K562 (cell line): Measurements from ENCODE around the gene MAML1. TPM values are rescaled to one million over a fixed set of nuclear protein-coding genes. Genes with fewer than 3 reads are reported as not detected.

Experiments
- ATAC-seq: fragments of 200-7000 bp; cut with Tn5 transposase; 3 replicates; pipeline ENCODE4 v1.9.1; 2020; ENCODE audit warnings: moderate library complexity
- BruUV-seq: library from RNA; stranded (reverse); fragments of 400-500 nt; replicated peaks from 2 replicates; lab custom pipeline; 2021; lab: Mats Ljungman, UMichigan
- CTCF ChIA-PET: fragments of 300-600 bp; formaldehyde crosslinking; extraction: SDS; loops from one replicate; lab custom pipeline; 2021; ENCODE audit warnings: low intra/inter-chr PET ratio; lab: Yijun Ruan, JAX
- POLR2A ChIA-PET: fragments of 300-600, 350-650 bp; sonication (Branson Sonifier 250); formaldehyde crosslinking; extraction: SDS; loops from one replicate; lab custom pipeline; 2021; ENCODE audit warnings: antibody characterized with exemption, inconsistent platforms; lab: Yijun Ruan, JAX
- DNase-seq, 4 experiments: peaks; one replicate each; pipeline versions ENCODE4 v3.0.0 to v3.0.0-alpha.2; 2011 to 2018; ENCODE audit warnings: low spot score in 3 of 4, mixed read lengths in 3 of 4; ENCODE audit errors: extremely low read depth in 1 of 4
- FAIRE-seq: peaks from 2 replicates; lab custom pipeline; 2011; peaks lifted over from hg19 to GRCh38; lab: Jason Lieb, UNC
- H2AFZ ChIP-seq: 2 replicates; pipeline ENCODE4 v1.6.0; 2011; ENCODE audit warnings: low read depth, low read length, control low read depth, inconsistent platforms
- H3K27ac ChIP-seq: fragments of 200-600 bp; 3 replicates; pipeline ENCODE4 v1.8.0; 2011; ENCODE audit warnings: low read depth, mild to moderate bottlenecking, control low read depth, inconsistent platforms, low read length, moderate library complexity, mixed read lengths; ENCODE audit errors: extremely low read depth
- H3K27me3 ChIP-seq, 2 experiments: fragments of 300-600 bp in 1 of 2; 2 replicates in 1 of 2; 3 replicates in 1 of 2; pipeline versions ENCODE4 v1.6.0 to v1.8.0; 2011; ENCODE audit warnings: inconsistent platforms in 2 of 2, low read length in 2 of 2, mild to moderate bottlenecking in 1 of 2, mixed read lengths in 1 of 2, moderate library complexity in 1 of 2; ENCODE audit not compliant: control insufficient read depth in 2 of 2, insufficient read depth in 2 of 2
- H3K36me3 ChIP-seq: fragments of 300-600 bp; 3 replicates; pipeline ENCODE4 v1.8.0; 2011; ENCODE audit warnings: mild to moderate bottlenecking, low read length, inconsistent platforms; ENCODE audit not compliant: control insufficient read depth, insufficient read depth
- H3K4me1 ChIP-seq, 2 experiments: fragments of 200-600 bp in 1 of 2; replicated peaks in 1 of 2; 2 replicates in 1 of 2; 3 replicates in 1 of 2; pipeline versions ENCODE4 v1.5.1 to v1.8.0; 2011; ENCODE audit warnings: inconsistent platforms in 2 of 2, low read length in 2 of 2, mild to moderate bottlenecking in 1 of 2, mixed read lengths in 1 of 2, moderate library complexity in 1 of 2; ENCODE audit not compliant: control insufficient read depth in 2 of 2, insufficient read depth in 2 of 2
- H3K4me2 ChIP-seq: 2 replicates; pipeline ENCODE4 v1.6.1; 2011; ENCODE audit warnings: low read length, control low read depth, inconsistent platforms, mixed read lengths; ENCODE audit not compliant: insufficient read depth
- H3K4me3 ChIP-seq: fragments of 200-600 bp; sonication (generic), shearing (Covaris generic); 2 replicates; pipeline ENCODE4 v1.5.1; 2016; ENCODE audit warnings: control low read depth, inconsistent platforms
- H3K79me2 ChIP-seq: fragments of 200-600 bp; 3 replicates; pipeline ENCODE4 v1.8.0; 2011; ENCODE audit warnings: low read length, inconsistent platforms; ENCODE audit not compliant: control insufficient read depth, insufficient read depth
- H3K9ac ChIP-seq, 2 experiments: 2 replicates each; pipeline versions ENCODE4 v1.6.0 to v1.6.1; 2011; ENCODE audit warnings: low read depth in 2 of 2, low read length in 2 of 2, control low read depth in 1 of 2, inconsistent platforms in 1 of 2, mild to moderate bottlenecking in 1 of 2, mixed read lengths in 1 of 2; ENCODE audit not compliant: insufficient read depth in 1 of 2
- H3K9me1 ChIP-seq: one replicate; pipeline ENCODE4 v1.6.0; 2011; ENCODE audit warnings: inconsistent platforms, mild to moderate bottlenecking, low read length, moderate library complexity; ENCODE audit not compliant: control insufficient read depth, insufficient read depth
- H3K9me3 ChIP-seq: replicated peaks from 2 replicates; pipeline ENCODE4 v1.5.1; 2011; ENCODE audit warnings: low read depth, low read length, inconsistent platforms; ENCODE audit not compliant: control insufficient read depth, insufficient read depth
- H4K20me1 ChIP-seq: replicated peaks from 2 replicates; pipeline ENCODE4 v1.6.1; 2011; ENCODE audit warnings: low read length, inconsistent platforms, mixed read lengths; ENCODE audit not compliant: control insufficient read depth, insufficient read depth
- C11orf30 ChIP-seq: fragments of 450-650 bp; IDR thresholded peaks from 2 replicates; pipeline ENCODE4 v1.6.1; 2016; ENCODE audit warnings: low read depth, mild to moderate bottlenecking
- CHD2 ChIP-seq: IDR thresholded peaks from 2 replicates; pipeline ENCODE4 v1.6.1; 2011; ENCODE audit warnings: low read depth, low read length
- E2F1 ChIP-seq: sonication (generic); formaldehyde crosslinking; IDR thresholded peaks from 2 replicates; pipeline ENCODE4 v1.8.1; 2023; ENCODE audit warnings: mild to moderate bottlenecking, missing genetic modification reagents, moderate library complexity
- HDAC8 ChIP-seq: fragments of 450-650 bp; IDR thresholded peaks from 2 replicates; pipeline ENCODE4 v1.6.1; 2016; ENCODE audit warnings: mild to moderate bottlenecking, missing genetic modification characterization, moderate library complexity, missing compliant biosample characterization
- MTA3 ChIP-seq: fragments of 450-650 bp; formaldehyde crosslinking; IDR thresholded peaks from 2 replicates; pipeline ENCODE4 v1.6.1; 2017; ENCODE audit warnings: mild to moderate bottlenecking, borderline replicate concordance
- POLR2A ChIP-seq: fragments of 450-650 bp; conservative IDR thresholded peaks from 2 replicates; pipeline ENCODE4 v1.6.1; 2016
- POLR2AphosphoS5 ChIP-seq: IDR thresholded peaks from 2 replicates; pipeline ENCODE4 v1.6.1; 2011; ENCODE audit warnings: mild to moderate bottlenecking, low read depth, low read length, moderate library complexity; ENCODE audit not compliant: control insufficient read depth, insufficient read depth
- RBM17 ChIP-seq: fragments of 200-400 bp; formaldehyde crosslinking; IDR thresholded peaks from 2 replicates; pipeline ENCODE4 v1.6.1; 2017; ENCODE audit warnings: low read depth, mild to moderate bottlenecking, low read length, borderline replicate concordance
- XRCC3 ChIP-seq: fragments of 450-650 bp; IDR thresholded peaks from 2 replicates; pipeline ENCODE4 v1.6.1; 2017; ENCODE audit warnings: mild to moderate bottlenecking, moderate library complexity
- ZBTB34 ChIP-seq: fragments of 250-450 bp; sonication (Bioruptor Pico); IDR thresholded peaks from 2 replicates; pipeline ENCODE4 v1.8.0; 2021; ENCODE audit warnings: mild to moderate bottlenecking, moderate library complexity
- ZC3H8 ChIP-seq: fragments of 450-650 bp; IDR thresholded peaks from 2 replicates; pipeline ENCODE4 v1.6.1; 2017
- ZNF133 ChIP-seq: fragments of 250-450 bp; sonication (Bioruptor Pico); IDR thresholded peaks from 2 replicates; pipeline ENCODE4 v1.4.0; 2020; ENCODE audit warnings: mild to moderate bottlenecking
- ZNF175 ChIP-seq: fragments of 200-800 bp; sonication (Bioruptor generic); IDR thresholded peaks from 2 replicates; pipeline ENCODE4 v1.6.1; 2016; ENCODE audit warnings: low read depth, mild to moderate bottlenecking, missing genetic modification characterization, missing compliant biosample characterization
- WGBS: fragments of 100-300 bp; shearing (Covaris generic); methylation state at CpG from one replicate; pipeline ENCODE4 v1.1.6; 2016; ENCODE audit warnings: low coverage, mixed read lengths; ENCODE audit not compliant: insufficient coverage; ENCODE audit errors: missing lambda C conversion rate; 5-methylcytosine and 5-hydroxymethylcytosine counted together
- in situ Hi-C: fragments of 300-500 bp; cut with MboI; formaldehyde crosslinking; loops from 4 replicates; pipeline ENCODE4 v1.15.0; 2018; ENCODE audit warnings: inconsistent platforms, mixed read lengths
- intact Hi-C: fragments of 100-400 bp; cut with micrococcal nuclease; formaldehyde crosslinking; loops from 2 replicates; pipeline ENCODE4 v1.14.2; 2022
- polyA plus RNA-seq, 8 experiments: library from polyadenylated mRNA; depleted of rRNA in 4 of 8; stranded (reverse) in 5 of 8; unstranded in 3 of 8; fragments of >200 nt; fragmentation: Nextera tagmentation in 2 of 8; fragmentation: Illumina TruSeq in 1 of 8; extraction: Ambion mirVana in 2 of 8; extraction: Trizol in 1 of 8; gene quantifications; 2 replicates each; pipeline versions ENCODE4 v1.2.1 to v1.2.3, GENCODE V29; 2011 to 2014; ENCODE audit warnings: inconsistent platforms in 1 of 8, missing spikeins in 1 of 8
- total RNA-seq, 7 experiments: library from RNA; depleted of rRNA in 6 of 7; stranded (reverse); fragments of >200 nt in 6 of 7; fragmentation: Illumina TruSeq in 2 of 7; extraction: Trizol in 2 of 7; gene quantifications; 2 replicates each; pipeline versions ENCODE4 v1.2.1 to v1.2.3, GENCODE V29; 2011 to 2021; ENCODE audit warnings: low replicate concordance in 1 of 7
- TF ChIP-seq, protein P1 (sequence below): sonication (generic); formaldehyde crosslinking; IDR thresholded peaks from 2 replicates; pipeline ENCODE4 v1.8.1; 2023; ENCODE audit warnings: mild to moderate bottlenecking, missing genetic modification reagents

MAML1 gene
- total and polyA plus RNA-seq, 9 of the 15 experiments (the other 6 are each of a cell fraction or from before 2014, with no cell fraction given): 0.32 to 18.4 (median 7.0) TPM

GRCh38 chr5:179825655-179826182 lies 93.1 kb downstream of the MAML1 start:
- whole genome bisulfite sequencing: 92% methylated on average over 12 of the region's 13 CpGs
- no peak for TF ChIP-seq XRCC3
- peak; percentile 18; the same call in 1 of the 2 replicates for TF ChIP-seq POLR2A
- no peak for TF ChIP-seq HDAC8 (tag)
- no peak for TF ChIP-seq ZNF133 (CRISPR knock-in tag)
- TF ChIP-seq MTA3: no peak
- no peak for TF ChIP-seq ZBTB34
- no peak for TF ChIP-seq E2F1
- TF ChIP-seq ZNF175 (CRISPR knock-in tag): no peak
- no peak for TF ChIP-seq C11orf30
- TF ChIP-seq POLR2AphosphoS5: no peak; the same call in 1 of the 2 replicates
- TF ChIP-seq ZC3H8: no peak
- TF ChIP-seq CHD2: no peak
- TF ChIP-seq RBM17: no peak
- TF ChIP-seq, protein P1, sequence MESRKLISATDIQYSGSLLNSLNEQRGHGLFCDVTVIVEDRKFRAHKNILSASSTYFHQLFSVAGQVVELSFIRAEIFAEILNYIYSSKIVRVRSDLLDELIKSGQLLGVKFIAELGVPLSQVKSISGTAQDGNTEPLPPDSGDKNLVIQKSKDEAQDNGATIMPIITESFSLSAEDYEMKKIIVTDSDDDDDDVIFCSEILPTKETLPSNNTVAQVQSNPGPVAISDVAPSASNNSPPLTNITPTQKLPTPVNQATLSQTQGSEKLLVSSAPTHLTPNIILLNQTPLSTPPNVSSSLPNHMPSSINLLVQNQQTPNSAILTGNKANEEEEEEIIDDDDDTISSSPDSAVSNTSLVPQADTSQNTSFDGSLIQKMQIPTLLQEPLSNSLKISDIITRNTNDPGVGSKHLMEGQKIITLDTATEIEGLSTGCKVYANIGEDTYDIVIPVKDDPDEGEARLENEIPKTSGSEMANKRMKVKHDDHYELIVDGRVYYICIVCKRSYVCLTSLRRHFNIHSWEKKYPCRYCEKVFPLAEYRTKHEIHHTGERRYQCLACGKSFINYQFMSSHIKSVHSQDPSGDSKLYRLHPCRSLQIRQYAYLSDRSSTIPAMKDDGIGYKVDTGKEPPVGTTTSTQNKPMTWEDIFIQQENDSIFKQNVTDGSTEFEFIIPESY: no peak

More at GRCh38 chr5:179825655-179826182, 93.1 kb downstream of the MAML1 start:
- DNase-seq (peak in 2 of 4 experiments; percentile 7), ATAC-seq (no peak), FAIRE-seq (no peak)
- Histone ChIP-seq H3K9me1 (peaks cover 18% of the 10 kb centered on the region), H3K36me3 (peaks cover 87% of the 10 kb centered on the region; the same call in 2 of the 3 replicates), H3K27ac (no peak overlapping the region), H3K4me1 (peaks cover 12 to 34% of the 10 kb centered on the region in 2 experiments; a peak in 4 of 5 replicates), H3K9ac (no peak overlapping the region), H4K20me1 (peaks cover 30% of the 10 kb centered on the region), H2AFZ (no peak overlapping the region), H3K9me3 (no peaks in the 10 kb centered on the region), H3K79me2 (peaks cover 41% of the 10 kb centered on the region), H3K27me3 (no peaks in the 10 kb centered on the region), H3K4me3 (no peak overlapping the region), H3K4me2 (no peak overlapping the region)
- BruUV-seq: no TSS peak
- POLR2A ChIA-PET: interaction anchor here (1.0 kb wide), 1 partner anchor 18 kb away, joined by 3 read pairs; no protein-coding TSS in a partner anchor
- in situ Hi-C loops: no loop called here
- intact Hi-C loops: no loop called here
- CTCF ChIA-PET: no interaction called here
